ENCODE measurements around the gene ZNF423.

GRCh38 chr16:49700251-49701064, 155.5 kb downstream of the ZNF423 start:
- TF ChIP-seq CTCF (conservative IDR thresholded peaks at IDR 0.05 in 1 of 2, IDR thresholded peaks at IDR 0.05 in 1 of 2; ENCODE audit: extremely low read depth in 1 of 2, insufficient read depth in 1 of 2, low read depth in 1 of 2, low read length in 2 of 2) = no peak
- no peak for TF ChIP-seq EZH2 (IDR thresholded peaks at IDR 0.05; ENCODE audit: borderline replicate concordance, low read length)
